Esophagus mucosa (tissue), 1 donor: ENCODE results near the gene PRKCH. TPM values are rescaled to one million over a fixed set of nuclear protein-coding genes. Genes with fewer than 3 reads are reported as not detected.
"Not testable (repeated sequence)": the region's sequence is repeated elsewhere in the genome, so short reads cannot be mapped to it uniquely, and the experiment has no call there.

Experiments
- ATAC-seq: fragments of 200-7000 bp; cut with Tn5 transposase; one replicate; pipeline ENCODE4 v1.9.1; 2020
- total RNA-seq: library from RNA; stranded (reverse); gene quantifications from one replicate; pipeline ENCODE4 v1.2.4, GENCODE V29; 2023
- donor health status: DM: yes; HTN: yes; CAD: no.

PRKCH gene
- total RNA-seq, 1 donor from 2014 or later: 48.2 TPM

DNA sequence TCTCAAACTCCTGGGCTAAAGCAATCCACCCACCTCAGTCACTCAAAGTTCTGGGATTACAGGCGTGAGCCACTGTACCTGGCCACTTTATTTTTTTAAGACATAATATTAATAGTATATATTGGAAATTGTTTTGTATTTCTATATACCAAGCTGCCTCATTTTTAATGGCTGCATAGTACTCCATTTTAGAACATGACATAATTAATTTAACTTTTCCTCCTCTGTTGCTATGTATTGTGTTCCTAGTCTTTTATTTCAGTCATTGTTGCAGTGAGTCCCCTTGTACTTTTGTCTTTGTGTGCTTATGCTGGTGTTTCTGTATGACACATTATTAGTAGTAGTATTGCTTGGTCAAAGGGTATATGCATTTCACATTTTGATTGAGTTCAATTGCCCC lies 138.7 kb downstream of the PRKCH start:
- ATAC-seq: no peak

DNA sequence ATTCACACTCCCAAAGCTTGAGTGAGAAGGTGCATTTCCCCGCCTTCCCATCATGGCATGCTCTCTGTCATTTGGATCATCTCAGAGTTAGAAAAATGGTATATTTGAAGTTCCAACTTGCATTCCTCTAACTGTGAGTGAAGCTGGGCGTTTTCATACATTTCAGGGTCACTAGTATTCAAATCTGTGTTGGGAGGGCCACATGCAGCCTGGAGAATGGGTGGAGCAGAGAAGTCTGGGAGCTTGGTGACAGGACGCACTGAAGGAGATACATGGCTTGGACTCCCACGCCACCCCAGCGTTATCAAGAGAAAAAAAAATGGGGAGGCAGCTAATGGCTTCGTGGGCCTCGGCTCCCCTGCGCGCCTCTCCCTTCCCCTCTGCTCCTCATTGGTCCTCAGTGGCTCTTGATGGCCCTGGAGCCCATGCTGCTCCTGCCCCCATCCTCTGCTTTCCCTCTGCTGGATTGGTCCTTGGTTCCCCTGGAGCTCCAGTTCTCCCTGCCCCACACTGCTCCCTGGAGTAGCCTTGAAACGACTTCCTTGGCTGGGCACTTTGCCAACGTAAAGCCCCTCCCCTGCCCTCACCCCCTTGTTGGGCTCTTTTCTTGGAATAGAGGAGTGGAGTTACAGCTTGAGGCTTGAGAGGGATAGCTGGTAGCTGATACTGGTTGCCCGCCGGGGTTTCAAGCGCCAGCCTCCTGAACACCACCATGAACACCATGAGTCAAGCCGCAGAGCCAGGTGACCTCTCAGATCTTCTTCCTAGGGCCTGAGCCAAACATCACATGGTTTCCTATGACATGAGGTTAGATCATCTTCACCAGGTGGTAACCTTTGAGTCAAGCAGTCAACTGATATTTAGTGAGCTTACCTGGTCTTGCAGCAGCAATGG lies 139.6 kb downstream of the PRKCH start:
- peak; percentile 66 for ATAC-seq

DNA sequence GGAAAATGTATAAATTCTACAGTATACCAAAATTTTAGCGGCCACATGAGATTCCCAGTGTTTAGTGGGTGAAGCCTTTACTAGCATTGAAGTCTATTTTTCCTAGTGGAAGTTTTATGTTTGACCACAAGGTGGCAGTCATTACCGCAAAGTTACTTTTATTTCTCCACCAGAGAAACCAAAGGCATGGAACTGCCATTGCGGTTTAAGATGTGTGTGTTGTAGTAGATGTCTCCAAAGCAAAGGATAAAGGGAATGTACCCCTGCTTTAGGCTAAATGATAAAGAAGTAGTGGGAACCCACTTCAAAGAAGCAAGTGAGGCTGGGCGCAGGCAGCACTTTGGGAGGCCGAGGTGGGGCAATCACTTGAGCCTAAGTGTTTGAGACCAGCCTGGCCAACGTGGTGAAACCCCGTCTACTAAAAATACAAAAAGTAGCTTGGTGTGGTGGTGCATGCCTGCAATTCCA lies 140.5 kb downstream of the PRKCH start:
- ATAC-seq: peak; percentile 66

DNA sequence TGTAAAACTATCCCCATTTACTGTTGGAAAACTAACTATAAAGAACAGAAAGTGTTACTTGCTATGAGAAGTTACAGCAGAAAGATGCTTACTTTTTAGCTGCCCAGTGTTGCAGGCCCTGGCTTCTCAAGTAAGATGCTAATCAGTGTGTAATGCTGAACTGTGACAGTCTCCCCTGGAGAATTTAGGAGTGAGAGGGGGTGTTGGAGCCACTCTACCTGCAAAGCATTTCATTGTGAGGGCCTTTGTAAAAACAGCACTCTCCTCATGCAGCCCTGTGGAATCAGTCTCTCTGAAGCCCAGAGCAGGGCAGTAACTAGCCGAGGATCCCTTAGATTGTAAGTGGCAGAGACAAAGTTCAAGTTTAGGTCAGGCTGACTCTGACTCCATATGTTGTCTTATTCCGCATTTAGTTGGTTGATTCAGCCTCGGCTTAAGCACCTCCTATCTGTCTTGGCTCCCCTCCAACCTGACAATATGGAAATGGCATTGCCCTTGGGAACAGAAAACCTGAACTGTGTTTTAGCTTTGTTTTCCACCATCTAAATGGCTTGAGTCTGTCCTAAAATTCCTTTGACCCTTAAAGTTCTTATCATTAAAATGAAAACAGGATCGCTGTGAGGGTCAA lies 141.3 kb downstream of the PRKCH start:
- ATAC-seq: peak; percentile 59

DNA sequence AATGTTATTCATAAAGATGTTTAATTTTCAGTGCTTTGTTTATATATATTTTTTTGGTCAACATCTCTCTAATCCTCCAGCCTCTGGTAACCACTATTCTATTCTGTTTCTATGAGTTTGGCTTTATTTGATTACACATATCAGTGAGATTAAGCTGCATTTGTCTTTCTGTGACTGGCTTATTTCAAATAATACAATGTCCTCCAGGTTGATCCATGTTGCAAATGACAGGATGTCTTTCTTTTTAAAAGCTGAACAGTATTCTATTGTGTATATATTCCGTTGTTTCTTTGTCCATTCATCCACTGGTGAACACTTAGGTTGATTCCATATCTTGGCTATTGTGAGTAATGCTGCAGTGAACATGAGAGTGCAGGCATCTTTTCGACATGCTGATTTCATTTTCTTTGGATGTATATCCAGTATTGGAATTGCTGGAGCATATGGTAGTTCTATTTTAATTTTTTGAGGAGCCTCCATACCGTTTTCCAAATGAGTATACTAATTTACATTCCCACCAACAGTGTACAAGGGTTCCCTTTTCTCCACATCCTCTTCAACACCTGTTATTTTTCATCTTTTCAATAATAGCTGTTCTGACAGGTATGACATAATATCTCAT lies 142.4 kb downstream of the PRKCH start:
- ATAC-seq: no peak

DNA sequence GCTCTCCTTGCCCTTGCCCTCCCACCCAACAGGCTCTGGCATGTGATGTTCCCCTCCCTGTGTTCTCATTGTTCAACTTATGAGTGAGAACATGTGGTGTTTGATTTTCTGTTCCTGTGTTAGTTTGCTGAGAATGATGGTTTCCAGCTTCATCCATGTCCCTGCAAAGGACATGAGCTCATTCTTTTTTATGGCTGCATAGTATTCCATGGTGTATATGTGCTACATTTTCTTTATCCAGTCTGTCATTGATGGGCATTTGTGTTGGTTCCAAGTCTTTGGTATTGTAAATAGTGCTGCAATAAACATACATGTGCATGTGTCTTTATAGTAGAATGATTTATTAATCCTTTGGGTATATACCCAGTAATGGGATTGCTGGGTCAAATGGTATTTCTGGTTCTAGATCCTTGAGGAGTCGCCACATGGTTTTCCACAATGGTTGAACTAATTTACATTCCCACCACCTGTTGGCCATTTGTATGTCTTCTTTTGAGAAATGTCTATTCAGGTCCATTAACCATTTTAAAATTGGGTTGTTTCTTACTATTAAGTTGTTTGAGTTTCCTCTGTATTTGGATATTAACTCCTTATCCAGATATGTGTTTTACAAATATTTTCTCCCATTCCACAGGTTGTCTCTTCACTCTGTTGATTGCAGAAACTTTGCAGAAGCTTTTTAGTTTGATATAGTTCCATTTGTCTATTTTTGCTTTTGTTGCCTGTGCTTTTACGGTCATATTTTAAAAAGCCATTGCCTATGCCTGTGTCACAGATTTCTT lies 143.4 kb downstream of the PRKCH start:
- ATAC-seq: not testable (repeated sequence)

DNA sequence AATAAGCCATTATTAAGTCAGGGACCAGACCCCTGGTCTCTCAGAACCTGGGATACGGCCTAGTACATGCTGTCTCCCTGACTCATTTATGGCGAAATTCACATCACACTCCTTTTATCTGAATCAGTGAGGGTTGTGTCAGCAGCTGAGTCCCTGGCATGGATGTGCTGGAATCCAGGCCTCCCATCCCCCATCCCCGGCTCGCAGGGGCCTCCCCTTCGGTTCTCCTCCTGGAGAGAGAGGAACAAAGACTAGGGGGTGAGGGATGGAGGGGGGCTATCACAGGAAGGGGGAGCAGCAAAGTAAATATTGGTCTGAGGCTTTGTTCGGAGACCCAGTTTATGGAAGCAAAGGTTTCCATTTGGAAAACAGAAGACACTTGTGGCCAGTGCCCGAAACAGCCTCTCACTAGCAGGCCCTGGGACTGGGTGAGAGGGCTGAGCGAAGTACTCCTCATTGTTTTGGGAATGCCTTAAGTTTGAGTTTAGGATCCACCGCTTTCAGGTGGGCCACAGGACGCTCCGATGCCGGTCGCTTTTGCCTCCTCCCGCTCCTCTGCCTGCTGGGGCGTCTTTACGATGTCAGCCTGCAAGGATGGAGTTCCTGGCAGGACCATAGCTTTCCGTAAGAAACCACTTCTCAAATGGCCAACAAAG lies 145.0 kb downstream of the PRKCH start:
- peak; percentile 32 for ATAC-seq

DNA sequence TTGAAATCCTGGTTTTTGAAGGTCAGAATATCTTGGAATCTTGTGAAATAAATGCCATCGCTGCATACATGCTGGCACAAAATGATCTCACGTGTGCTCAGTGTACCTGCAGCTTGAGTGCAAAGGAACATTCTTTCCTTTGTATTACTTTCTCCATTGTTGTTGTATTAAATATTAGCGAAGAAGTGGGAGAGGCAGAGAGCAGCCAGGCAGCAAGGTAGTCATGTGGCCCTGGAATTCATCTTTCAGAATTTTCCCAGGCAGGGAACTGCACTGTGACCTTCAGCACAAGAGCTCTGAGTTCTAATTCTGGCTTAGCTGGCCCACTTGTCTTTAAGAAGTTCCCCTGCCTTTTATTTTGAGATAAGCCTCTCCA lies 145.5 kb downstream of the PRKCH start:
- ATAC-seq: no peak

DNA sequence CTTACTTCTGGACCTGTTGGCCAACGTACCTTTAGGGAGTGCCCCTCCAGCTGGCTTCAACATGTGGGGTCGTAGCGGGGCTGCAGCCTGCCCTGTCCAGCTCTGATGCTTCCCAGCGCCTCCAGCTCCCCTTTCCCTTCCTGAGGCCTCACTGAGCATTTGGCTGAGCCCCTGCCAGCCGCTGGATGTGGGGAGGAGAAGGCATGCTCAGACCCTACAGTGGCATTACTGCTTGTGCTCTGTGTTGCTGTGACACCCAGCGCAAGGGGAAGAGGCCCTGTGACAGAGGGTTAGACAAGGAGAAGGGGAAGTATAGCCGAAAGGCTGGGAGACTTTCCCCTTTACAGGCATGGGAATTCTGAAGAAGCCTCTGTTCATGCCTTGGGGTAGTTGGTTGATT lies 145.9 kb downstream of the PRKCH start:
- ATAC-seq: no peak

DNA sequence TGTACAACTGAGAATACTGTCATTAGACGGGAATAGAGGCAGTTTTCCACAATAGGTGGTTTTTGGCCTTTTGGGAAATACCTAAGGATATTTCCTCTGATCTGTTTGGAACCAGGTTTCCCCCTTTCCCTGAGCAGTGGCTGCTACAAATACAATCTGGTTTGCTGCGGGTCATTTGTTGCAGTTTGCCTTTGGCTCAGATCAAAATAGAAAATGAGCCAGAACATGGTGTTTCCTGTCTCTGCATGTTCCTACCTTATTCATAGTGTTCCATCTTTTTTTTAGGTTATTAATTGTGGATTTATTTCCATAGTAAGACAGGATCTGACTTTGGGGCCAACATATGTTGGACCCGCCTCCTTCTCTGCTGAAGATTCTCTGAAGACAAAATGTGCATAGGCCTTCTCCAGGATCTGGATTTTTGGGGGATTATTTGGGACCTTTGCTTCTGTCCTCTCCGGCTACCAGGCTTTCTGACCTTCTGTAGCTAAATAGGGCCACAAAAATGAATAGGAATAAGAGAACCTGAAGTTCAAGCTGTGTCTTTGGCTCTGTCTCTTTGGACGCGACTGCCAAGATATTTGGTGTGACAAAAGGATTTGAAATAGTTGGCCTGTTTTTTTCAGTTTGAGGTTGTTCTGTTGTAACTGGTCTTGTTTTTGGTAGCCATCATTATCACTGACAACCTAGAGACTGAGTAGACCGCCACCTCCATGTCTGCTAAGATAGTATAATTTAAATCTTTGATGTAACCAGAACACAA lies 146.9 kb downstream of the PRKCH start:
- no peak for ATAC-seq

DNA sequence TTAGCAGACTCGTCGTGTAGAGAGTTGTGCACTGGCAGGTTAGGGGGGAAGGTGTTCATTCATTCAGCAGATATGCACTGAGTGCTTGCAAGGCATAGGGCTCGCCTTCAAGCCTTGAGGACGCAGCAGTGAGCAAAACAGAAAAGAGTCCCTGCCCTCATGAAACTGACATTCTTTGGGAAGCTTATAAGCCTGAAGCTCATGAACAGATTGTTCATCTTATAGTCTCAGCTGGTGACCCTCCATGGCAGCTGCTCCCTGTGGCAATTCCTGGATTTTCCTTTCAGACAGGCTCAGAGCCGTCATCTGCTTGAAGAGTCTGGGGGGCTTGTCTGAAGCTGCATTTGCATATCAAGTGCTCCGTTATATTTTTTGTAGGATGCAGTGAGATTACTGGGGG lies 148.4 kb downstream of the PRKCH start:
- ATAC-seq: no peak

DNA sequence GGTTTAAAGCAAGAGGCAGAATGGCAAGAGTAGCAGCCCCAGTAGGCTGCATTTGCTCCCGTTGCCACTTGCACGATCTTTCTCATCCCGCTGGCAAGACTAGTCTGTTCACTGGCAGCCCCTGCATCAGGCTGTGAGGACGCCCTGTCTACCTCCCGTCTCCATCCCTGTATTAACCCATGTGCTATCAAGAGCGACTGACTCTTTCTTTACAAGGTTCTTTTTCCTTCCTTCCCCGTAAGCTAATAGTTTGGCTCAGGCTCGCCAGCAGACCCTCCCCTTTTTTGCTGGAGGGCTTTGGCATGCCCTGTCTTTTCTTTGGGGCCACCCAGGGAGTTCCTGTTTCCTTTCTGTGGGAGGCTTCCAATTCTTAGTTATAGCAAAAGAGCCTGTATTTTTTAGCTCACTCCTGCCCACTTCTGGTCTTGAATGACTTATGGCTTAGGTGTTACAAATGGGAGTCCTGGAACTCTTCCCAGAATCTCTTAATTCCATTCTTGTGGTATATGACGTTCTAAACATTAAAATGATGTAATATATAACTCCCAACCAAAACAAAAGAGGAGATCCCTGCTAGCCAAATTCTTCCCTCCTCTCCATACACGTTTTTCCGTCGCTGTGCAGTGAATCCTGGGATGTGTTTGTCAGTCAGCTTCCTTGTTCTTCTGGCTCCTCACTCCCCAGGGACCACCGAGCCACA lies 149.0 kb downstream of the PRKCH start:
- peak; percentile 35 for ATAC-seq

DNA sequence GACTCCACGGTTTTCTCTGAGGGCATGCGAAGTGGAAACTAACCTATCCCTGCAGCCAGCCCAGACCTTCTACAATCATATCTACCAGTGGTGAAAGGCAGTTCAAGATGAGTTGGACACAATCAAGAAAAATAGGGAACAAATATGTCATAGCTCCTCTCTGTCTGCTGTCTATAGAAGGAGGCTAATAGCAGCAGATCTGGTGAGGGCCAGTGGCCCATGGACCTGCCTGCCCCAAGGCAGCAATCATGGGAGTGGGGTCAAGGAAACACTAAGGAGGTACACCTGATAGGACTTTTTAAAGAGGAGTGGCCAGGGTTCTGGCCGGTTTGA lies 149.5 kb downstream of the PRKCH start:
- no peak for ATAC-seq

DNA sequence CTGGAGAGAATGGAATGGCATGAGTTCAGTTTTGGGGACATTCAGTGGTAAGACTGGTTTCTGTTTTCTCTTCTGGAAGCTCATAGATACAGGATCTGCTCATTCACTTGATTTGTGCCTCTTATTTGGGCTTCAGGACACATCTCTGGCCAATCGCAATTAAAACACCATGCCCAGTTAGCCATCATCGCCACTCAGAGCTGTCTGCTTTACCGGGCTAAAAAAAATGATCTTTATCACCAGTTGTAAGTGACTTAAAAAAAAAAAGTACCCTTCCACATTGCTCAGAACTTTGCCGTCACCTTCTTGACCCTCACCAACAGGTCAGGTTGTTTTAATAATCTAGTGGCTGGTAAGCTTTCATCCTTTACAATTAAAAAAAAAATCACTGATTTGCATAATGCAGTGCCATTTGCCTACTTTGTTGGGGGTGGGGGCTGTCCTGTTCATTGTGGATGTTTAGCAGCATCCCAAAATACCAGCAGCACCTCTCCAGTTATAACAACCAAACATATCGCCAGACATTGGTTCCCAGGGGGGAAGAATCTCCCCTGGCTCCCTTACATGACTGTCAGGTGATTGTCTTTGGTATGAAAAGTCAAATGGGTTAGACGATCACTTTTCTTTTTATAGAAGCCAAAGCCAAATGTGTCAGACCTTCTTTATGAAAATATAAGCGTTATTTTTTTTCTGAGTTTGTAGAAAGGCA lies 150.1 kb downstream of the PRKCH start:
- ATAC-seq: no peak

DNA sequence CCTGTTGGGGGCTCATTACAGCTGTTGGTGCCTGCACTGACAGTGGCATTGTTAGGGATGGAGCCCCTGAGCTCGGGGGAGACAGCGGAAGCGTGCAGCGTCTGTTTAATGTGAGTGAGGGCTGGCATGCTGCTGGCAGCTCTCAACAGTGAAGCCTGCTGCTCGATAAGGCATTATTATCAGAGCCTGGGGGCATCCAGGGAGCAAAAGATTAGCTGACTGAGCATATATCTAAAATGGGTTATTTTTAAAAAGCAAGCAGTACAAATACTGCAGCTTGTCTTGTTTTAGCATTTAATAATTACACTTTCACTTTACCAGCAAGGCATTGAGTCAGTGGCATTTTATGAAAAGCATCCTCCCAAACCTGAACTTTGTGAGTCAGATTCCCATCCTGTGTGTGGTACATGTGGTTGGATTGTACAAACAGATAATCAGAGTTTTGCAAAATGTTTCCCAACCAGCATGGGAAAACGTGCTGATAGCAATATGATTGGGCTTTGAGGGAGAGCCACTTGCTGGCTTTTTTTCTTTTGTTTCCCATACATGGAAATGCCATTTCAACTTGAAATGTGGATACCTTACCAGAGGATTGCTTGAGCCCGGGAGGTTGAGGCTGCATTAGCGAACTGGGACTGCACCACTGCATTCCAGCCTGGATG lies 150.8 kb downstream of the PRKCH start:
- ATAC-seq: peak; percentile 58

DNA sequence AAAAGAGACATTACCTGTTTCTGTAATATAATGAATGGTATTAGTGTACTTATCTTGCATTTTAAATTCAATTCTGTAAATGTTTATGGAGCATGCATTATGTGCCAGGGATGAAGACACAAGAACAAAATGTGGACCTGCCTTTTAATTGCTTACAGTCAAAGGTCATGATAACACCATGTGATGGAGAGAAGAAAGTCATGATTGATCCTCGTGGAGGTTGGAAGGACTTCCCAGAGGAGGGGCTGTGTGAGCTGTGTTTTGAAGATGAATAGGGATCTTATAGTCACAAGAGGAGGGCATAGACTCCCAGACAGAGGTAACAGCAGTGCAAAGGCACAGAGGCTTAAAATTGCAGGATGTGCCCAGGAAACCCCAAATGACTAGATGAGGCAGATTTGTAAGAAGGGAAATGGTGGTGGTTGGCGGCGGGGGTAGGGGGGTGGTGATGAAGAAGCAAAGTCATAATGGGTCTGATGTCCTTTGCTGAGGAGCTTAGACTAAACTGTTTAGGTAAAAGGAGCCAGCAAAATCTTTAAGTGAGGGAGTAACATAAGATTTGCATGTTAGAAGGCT lies 151.5 kb downstream of the PRKCH start:
- ATAC-seq: no peak

DNA sequence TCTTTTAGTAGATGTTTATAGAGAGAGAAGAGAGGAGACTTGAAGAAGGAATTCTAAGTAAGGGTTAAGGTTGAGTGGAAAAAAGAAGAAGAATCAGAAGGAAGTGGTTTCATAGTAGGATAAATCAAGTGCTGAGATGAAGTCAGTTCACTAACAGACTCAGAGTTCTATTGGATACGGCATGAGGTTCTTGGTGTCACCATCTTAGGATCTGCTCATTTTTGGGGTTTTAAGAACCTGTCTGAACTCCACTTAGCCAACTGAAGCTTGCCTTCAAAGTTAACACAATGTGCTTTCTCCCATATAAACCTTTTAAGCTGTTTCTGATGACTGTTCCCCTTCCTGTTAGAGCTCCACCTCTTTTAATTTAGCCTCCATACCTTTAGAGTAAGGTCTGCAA lies 152.6 kb downstream of the PRKCH start:
- no peak for ATAC-seq

DNA sequence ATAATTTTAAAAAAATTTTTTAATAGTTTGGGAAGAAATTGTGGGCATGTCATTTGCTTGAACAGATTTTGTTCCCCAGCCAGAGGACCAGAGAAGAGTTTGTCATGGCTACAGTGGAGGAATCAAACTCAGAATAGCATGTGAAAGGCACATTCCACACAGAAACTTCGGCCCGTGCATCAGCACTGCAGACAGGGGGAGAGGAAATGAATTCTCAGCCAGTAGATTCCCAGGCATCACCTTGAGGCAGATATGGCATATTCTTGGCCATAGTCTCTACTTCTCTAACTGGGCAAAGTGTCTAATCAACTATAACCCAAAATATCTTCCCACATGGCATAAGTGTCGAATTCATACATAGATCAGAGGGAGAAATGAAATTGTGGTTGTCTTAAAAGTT lies 153.3 kb downstream of the PRKCH start:
- ATAC-seq: no peak

DNA sequence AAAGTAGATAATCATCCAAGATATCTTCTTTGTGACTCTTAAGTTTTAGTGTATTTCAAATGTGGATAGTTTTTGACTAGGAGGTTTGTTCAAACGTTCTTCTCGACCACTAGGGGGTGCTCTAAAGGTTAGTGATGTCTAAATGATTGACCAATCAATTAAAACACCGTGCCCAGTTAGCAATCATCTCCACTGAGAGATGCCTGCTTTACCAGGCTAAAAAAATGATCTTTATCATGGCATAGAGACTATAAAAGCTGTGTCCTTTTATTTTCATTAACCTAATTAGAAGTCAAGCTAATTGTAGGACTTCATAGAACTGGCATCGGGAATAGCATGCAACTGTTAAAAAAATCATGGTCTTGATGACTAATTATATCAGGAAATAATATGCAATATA lies 153.9 kb downstream of the PRKCH start:
- no peak for ATAC-seq
